Parathyroid adenoma (tissue), 2 donors: ENCODE data around the gene KHDRBS2.

Source experiments
- H2AFZ ChIP-seq: fragments of 300-600 bp; sonication (generic); one replicate; pipeline ENCODE4 v1.7.0; 2017; ENCODE audit warnings: antibody characterized with exemption, mild to moderate bottlenecking
- H3K27ac ChIP-seq: fragments of 300-600 bp; sonication (generic); one replicate; pipeline ENCODE4 v1.7.0; 2017
- H3K27me3 ChIP-seq: fragments of 300-600 bp; sonication (generic); one replicate; pipeline ENCODE4 v1.7.0; 2017; ENCODE audit warnings: low read length; ENCODE audit not compliant: control insufficient read depth, insufficient read depth
- H3K36me3 ChIP-seq: fragments of 300-600 bp; sonication (generic); one replicate; pipeline ENCODE4 v1.7.0; 2017; ENCODE audit warnings: low read length; ENCODE audit not compliant: control insufficient read depth, insufficient read depth
- H3K4me1 ChIP-seq: fragments of 300-600 bp; sonication (generic); one replicate; pipeline ENCODE4 v1.7.0; 2017; ENCODE audit warnings: control low read depth
- H3K4me2 ChIP-seq: fragments of 300-600 bp; sonication (generic); one replicate; pipeline ENCODE4 v1.7.0; 2017; ENCODE audit warnings: low read length
- H3K4me3 ChIP-seq: fragments of 300-600 bp; sonication (generic); one replicate; pipeline ENCODE4 v1.7.0; 2017; ENCODE audit warnings: low read depth, low read length
- H3K79me2 ChIP-seq: fragments of 300-600 bp; sonication (generic); one replicate; pipeline ENCODE4 v1.7.0; 2017; ENCODE audit warnings: control low read depth
- H3K9ac ChIP-seq: fragments of 300-600 bp; sonication (generic); one replicate; pipeline ENCODE4 v1.7.0; 2017; ENCODE audit warnings: mild to moderate bottlenecking
- H3K9me3 ChIP-seq: fragments of 300-600 bp; sonication (generic); one replicate; pipeline ENCODE4 v1.7.0; 2017; ENCODE audit warnings: low read length; ENCODE audit not compliant: control insufficient read depth
- CTCF ChIP-seq: fragments of 300-600 bp; sonication (generic); IDR thresholded peaks from one replicate; pipeline ENCODE4 v1.7.0; 2017; ENCODE audit warnings: antibody characterized with exemption, mild to moderate bottlenecking
- donor health status: primary hyperparathyroidism.

Gene KHDRBS2

GRCh38 chr6:62265906-62266525 is 20.0 kb downstream of the KHDRBS2 start:
- TF ChIP-seq CTCF: no peak
- H3K27ac ChIP-seq: no peak overlapping the region
- no peaks in the 10 kb centered on the region for H3K36me3 ChIP-seq
- H3K79me2 ChIP-seq: no peaks in the 10 kb centered on the region
- H3K27me3 ChIP-seq: no peaks in the 10 kb centered on the region
- H3K9me3 ChIP-seq: no peaks in the 10 kb centered on the region
- no peak overlapping the region for H3K4me3 ChIP-seq
- H2AFZ ChIP-seq: no peak overlapping the region
- H3K4me1 ChIP-seq: no peaks in the 10 kb centered on the region
- no peak overlapping the region for H3K4me2 ChIP-seq
- H3K9ac ChIP-seq: no peak overlapping the region

GRCh38 chr6:62262283-62262682 is 23.7 kb downstream of the KHDRBS2 start:
- H3K36me3 ChIP-seq: no peaks in the 10 kb centered on the region
- no peak overlapping the region for H3K4me2 ChIP-seq
- TF ChIP-seq CTCF: no peak

GRCh38 chr6:62246087-62246486 is 39.9 kb downstream of the KHDRBS2 start:
- H3K4me1 ChIP-seq: no peaks in the 10 kb centered on the region
- H3K27me3 ChIP-seq: no peaks in the 10 kb centered on the region
- H3K9me3 ChIP-seq: no peaks in the 10 kb centered on the region
- H3K36me3 ChIP-seq: no peaks in the 10 kb centered on the region
- no peak for TF ChIP-seq CTCF
- no peak overlapping the region for H2AFZ ChIP-seq
- H3K79me2 ChIP-seq: no peaks in the 10 kb centered on the region
- no peak overlapping the region for H3K4me2 ChIP-seq
- no peak overlapping the region for H3K27ac ChIP-seq
- no peak overlapping the region for H3K9ac ChIP-seq
- no peak overlapping the region for H3K4me3 ChIP-seq

More at GRCh38 chr6:62262283-62262682, 23.7 kb downstream of the KHDRBS2 start:
- Histone ChIP-seq H3K9me3 (no peaks in the 10 kb centered on the region), H3K27ac (no peak overlapping the region), H3K9ac (no peak overlapping the region), H3K27me3 (no peaks in the 10 kb centered on the region), H2AFZ (no peak overlapping the region), H3K4me1 (no peaks in the 10 kb centered on the region), H3K79me2 (no peaks in the 10 kb centered on the region), H3K4me3 (no peak overlapping the region)

- no peaks in the 10 kb centered on the region for H3K9me3 ChIP-seq
- H3K4me2 ChIP-seq: no peak overlapping the region
- no peaks in the 10 kb centered on the region for H3K79me2 ChIP-seq
- no peaks in the 10 kb centered on the region for H3K27me3 ChIP-seq
- H3K27ac ChIP-seq: no peak overlapping the region
- no peak for TF ChIP-seq CTCF
- no peak overlapping the region for H3K4me3 ChIP-seq
- no peaks in the 10 kb centered on the region for H3K4me1 ChIP-seq
- H3K9ac ChIP-seq: no peak overlapping the region
- no peak overlapping the region for H2AFZ ChIP-seq
- no peaks in the 10 kb centered on the region for H3K36me3 ChIP-seq
These were observed 49.2 kb downstream of the KHDRBS2 start for GRCh38 chr6:62236784-62237183.

- TF ChIP-seq CTCF: no peak
- Histone ChIP-seq H3K4me3 (no peak overlapping the region), H3K27me3 (no peaks in the 10 kb centered on the region), H3K4me1 (no peaks in the 10 kb centered on the region), H3K9me3 (no peaks in the 10 kb centered on the region), H3K27ac (no peak overlapping the region), H3K9ac (no peak overlapping the region), H3K4me2 (no peak overlapping the region), H3K36me3 (no peaks in the 10 kb centered on the region), H3K79me2 (no peaks in the 10 kb centered on the region), H2AFZ (no peak overlapping the region)
These were observed 56.8 kb downstream of the KHDRBS2 start for GRCh38 chr6:62229231-62229630.
